Measurements from ENCODE around the gene CHRNB4. TPM values are rescaled to one million over a fixed set of nuclear protein-coding genes. Genes with fewer than 3 reads are reported as not detected.

Gene CHRNB4
- total RNA-seq, 1 experiment from 2014 or later: not detected

DNA sequence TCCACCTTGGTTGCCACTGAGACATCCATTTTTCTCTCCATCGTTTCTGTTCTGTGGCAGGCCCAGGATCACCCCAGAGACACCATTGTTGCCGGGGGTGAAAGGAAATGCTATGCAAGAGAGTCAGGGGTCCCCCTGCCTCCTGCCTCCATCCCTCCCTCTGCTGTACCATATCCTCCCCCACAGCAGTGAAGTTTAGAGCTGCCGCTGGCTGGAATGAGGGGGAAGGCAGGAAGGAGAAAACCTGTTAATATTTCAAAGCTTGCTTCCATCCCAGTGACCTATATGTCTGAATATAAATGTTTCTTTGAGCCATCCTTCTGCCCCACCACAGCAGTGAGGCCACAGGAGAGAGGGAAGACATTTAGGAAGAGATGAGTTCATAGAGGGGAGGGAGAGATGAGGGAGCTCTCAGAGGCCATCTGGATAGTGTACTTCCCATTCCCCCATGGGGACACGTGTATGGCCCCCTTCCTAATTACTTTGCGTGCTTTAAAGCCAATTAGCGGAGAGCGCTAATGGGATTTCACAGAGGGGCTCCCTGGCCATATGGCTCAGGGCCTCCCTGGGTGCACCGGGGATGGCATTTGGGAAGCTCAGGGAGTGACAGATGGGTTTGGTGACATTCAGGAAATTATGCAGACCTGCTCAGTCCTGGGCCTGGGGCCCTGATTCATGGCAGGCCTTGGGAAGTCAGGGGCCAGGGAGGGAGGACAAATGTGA is 40.4 kb upstream of the CHRNB4 start:
- no TSS peak for BruUV-seq (replicated peaks)
- CTCF ChIA-PET: no interaction called here
- no peak overlapping the region for H3K4me3 Mint-ChIP-seq (ENCODE audit: low read depth, unreplicated experiment)
- H3K4me1 Mint-ChIP-seq (ENCODE audit: low read depth, unreplicated experiment): no peaks in the 10 kb centered on the region
- no peak for DNase-seq
- no peaks in the 10 kb centered on the region for H3K27me3 Mint-ChIP-seq (ENCODE audit: unreplicated experiment)
- no peaks in the 10 kb centered on the region for H3K36me3 Mint-ChIP-seq (ENCODE audit: insufficient read depth, unreplicated experiment)
- no peaks in the 10 kb centered on the region for H3K9me3 Mint-ChIP-seq (ENCODE audit: low read depth, unreplicated experiment)
- TF ChIP-seq, protein P1, sequence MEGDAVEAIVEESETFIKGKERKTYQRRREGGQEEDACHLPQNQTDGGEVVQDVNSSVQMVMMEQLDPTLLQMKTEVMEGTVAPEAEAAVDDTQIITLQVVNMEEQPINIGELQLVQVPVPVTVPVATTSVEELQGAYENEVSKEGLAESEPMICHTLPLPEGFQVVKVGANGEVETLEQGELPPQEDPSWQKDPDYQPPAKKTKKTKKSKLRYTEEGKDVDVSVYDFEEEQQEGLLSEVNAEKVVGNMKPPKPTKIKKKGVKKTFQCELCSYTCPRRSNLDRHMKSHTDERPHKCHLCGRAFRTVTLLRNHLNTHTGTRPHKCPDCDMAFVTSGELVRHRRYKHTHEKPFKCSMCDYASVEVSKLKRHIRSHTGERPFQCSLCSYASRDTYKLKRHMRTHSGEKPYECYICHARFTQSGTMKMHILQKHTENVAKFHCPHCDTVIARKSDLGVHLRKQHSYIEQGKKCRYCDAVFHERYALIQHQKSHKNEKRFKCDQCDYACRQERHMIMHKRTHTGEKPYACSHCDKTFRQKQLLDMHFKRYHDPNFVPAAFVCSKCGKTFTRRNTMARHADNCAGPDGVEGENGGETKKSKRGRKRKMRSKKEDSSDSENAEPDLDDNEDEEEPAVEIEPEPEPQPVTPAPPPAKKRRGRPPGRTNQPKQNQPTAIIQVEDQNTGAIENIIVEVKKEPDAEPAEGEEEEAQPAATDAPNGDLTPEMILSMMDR (IDR thresholded peaks at IDR 0.05; ENCODE audit: unreplicated experiment): no peak
- no peak overlapping the region for H3K27ac Mint-ChIP-seq (ENCODE audit: unreplicated experiment)
- intact Hi-C loops (cut with micrococcal nuclease; ENCODE audit: unreplicated experiment): no loop called here

DNA sequence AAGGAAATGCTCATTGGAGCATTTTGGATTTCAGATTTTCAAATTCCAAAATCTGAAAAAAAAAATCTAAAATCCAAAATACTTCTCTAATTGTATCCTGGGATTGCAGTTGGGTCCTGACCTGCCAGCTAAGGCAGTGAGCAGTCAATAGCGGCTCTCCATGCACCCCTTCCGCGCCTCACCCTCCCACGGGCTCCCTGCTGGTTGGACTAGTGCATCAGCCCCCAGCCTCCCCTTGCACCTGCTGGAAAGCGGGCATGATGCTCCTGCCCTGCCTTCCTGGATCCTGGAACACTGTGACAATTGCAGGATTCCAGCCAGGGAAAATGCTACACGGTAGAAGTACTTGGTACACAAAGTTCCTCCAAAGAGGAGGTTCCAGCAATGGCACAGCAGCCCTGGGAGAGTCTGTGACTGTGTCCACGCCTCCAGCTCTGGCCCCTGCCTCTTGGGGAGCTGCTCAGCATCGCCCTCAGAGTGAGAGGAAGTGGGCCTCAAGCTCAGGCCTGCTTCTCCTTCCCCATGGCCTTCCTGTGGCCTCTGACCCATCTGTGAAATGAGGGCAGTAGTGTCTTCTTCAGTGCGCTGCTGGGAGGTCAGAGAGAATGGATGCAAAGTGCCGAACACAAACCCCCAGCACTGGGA is 39.5 kb upstream of the CHRNB4 start:
- Mint-ChIP-seq H3K27me3 (ENCODE audit: unreplicated experiment) (no peaks in the 10 kb centered on the region), H3K4me1 (ENCODE audit: low read depth, unreplicated experiment) (no peaks in the 10 kb centered on the region), H3K36me3 (ENCODE audit: insufficient read depth, unreplicated experiment) (no peaks in the 10 kb centered on the region), H3K27ac (ENCODE audit: unreplicated experiment) (no peak overlapping the region), H3K9me3 (ENCODE audit: low read depth, unreplicated experiment) (no peaks in the 10 kb centered on the region), H3K4me3 (ENCODE audit: low read depth, unreplicated experiment) (no peak overlapping the region)
- DNase-seq: no peak
- BruUV-seq (replicated peaks): no TSS peak
- CTCF ChIA-PET: no interaction called here
- intact Hi-C loops (cut with micrococcal nuclease; ENCODE audit: unreplicated experiment): no loop called here
- TF ChIP-seq, protein P1 (IDR thresholded peaks at IDR 0.05; ENCODE audit: unreplicated experiment): no peak

DNA sequence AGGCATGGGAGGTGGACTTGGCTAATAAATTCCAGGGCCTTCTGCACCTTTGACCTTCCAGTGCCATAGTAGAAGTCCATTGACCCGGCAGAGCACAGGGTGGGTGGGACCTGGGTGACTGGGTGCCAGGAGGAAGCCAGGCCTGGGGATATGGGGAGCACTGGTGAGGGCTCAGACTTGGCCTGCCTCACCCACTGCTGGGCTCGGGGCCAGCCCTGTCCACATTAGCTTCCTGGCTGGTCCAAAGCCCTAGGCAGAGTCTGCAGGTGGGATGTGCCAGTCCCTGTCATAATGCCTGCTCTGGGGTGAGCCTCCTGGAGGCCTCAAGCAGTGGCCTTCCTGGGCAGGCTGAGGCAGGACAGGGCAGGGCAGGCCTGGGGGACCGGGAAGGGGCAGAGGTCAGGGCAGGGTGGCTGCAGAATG is 38.1 kb upstream of the CHRNB4 start:
- no peaks in the 10 kb centered on the region for H3K4me1 Mint-ChIP-seq (ENCODE audit: low read depth, unreplicated experiment)
- H3K9me3 Mint-ChIP-seq (ENCODE audit: low read depth, unreplicated experiment): no peaks in the 10 kb centered on the region
- no peaks in the 10 kb centered on the region for H3K36me3 Mint-ChIP-seq (ENCODE audit: insufficient read depth, unreplicated experiment)
- H3K27me3 Mint-ChIP-seq (ENCODE audit: unreplicated experiment): no peaks in the 10 kb centered on the region
- H3K4me3 Mint-ChIP-seq (ENCODE audit: low read depth, unreplicated experiment): no peak overlapping the region
- BruUV-seq (replicated peaks): no TSS peak
- TF ChIP-seq, protein P1 (IDR thresholded peaks at IDR 0.05; ENCODE audit: unreplicated experiment): no peak
- no peak for DNase-seq
- intact Hi-C loops (cut with micrococcal nuclease; ENCODE audit: unreplicated experiment): no loop called here
- CTCF ChIA-PET: no interaction called here
- H3K27ac Mint-ChIP-seq (ENCODE audit: unreplicated experiment): no peak overlapping the region

DNA sequence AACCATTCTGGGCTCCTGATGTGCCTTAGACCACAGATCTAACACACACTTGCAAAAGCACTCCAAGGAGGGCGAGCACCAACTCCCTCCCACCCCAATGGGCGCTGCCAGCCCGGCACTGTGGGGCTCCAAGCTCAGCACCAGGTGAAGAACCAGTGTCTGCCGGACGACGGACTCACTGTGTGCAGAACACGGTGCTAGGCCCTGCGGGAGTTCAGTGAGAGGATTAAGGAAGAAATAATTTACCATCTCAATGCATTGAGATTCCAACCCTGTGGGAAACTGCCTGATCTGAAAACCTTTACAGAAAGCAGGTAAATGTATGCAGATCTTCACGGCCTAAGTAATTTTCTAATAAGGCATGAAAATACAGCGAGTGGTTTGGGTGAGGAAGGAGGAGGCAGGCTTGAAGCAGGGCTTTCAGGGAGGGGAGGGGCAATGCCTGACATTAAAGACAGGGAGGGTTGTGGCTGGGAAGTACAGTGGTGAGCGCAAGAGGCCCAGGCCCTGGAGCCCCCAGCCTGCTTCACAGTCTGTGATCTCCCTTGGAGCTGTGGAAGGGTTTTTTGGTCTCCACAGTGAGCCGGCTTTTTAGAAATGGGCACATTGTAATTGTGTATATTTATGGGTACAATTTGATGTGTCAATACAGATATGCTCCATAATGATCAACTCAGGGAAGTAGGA is 35.6 kb upstream of the CHRNB4 start:
- no TSS peak for BruUV-seq (replicated peaks)
- H3K27me3 Mint-ChIP-seq (ENCODE audit: unreplicated experiment): no peaks in the 10 kb centered on the region
- CTCF ChIA-PET: interaction anchor here (0.7 kb wide), 1 partner anchor 304 kb away, joined by 3 read pairs; no protein-coding TSS in a partner anchor
- no peak for DNase-seq
- H3K27ac Mint-ChIP-seq (ENCODE audit: unreplicated experiment): no peak overlapping the region
- TF ChIP-seq, protein P1 (IDR thresholded peaks at IDR 0.05; ENCODE audit: unreplicated experiment): no peak
- H3K4me1 Mint-ChIP-seq (ENCODE audit: low read depth, unreplicated experiment): no peaks in the 10 kb centered on the region
- no peak overlapping the region for H3K4me3 Mint-ChIP-seq (ENCODE audit: low read depth, unreplicated experiment)
- intact Hi-C loops (cut with micrococcal nuclease; ENCODE audit: unreplicated experiment): no loop called here
- H3K9me3 Mint-ChIP-seq (ENCODE audit: low read depth, unreplicated experiment): no peaks in the 10 kb centered on the region
- H3K36me3 Mint-ChIP-seq (ENCODE audit: insufficient read depth, unreplicated experiment): no peaks in the 10 kb centered on the region

Data from Calu3 (cell line).